ENCODE data around the gene CNTFR.

The CNTFR gene

GRCh38 chr9:34576597-34577399 is 12.7 kb downstream of the CNTFR start:
- H3K4me3 ChIP-seq (ENCODE audit: control insufficient read depth, low read depth, low read length): no peak overlapping the region
- no peak for DNase-seq (ENCODE audit: low read depth)
- no peak for TF ChIP-seq CTCF (IDR thresholded peaks at IDR 0.05; ENCODE audit: control insufficient read depth, insufficient read depth, low read depth, low read length, missing control alignments)

- no peak overlapping the region for H3K4me3 ChIP-seq (ENCODE audit: control insufficient read depth, low read depth, low read length)
- no peak for TF ChIP-seq CTCF (IDR thresholded peaks at IDR 0.05; ENCODE audit: control insufficient read depth, insufficient read depth, low read depth, low read length, missing control alignments)
- DNase-seq (ENCODE audit: low read depth): no peak
Observed at GRCh38 chr9:34575862-34576596, 13.5 kb downstream of the CNTFR start.

- no peak overlapping the region for H3K4me3 ChIP-seq (ENCODE audit: control insufficient read depth, low read depth, low read length)
- no peak for DNase-seq (ENCODE audit: low read depth)
- TF ChIP-seq CTCF (IDR thresholded peaks at IDR 0.05; ENCODE audit: control insufficient read depth, insufficient read depth, low read depth, low read length, missing control alignments): no peak
Observed at GRCh38 chr9:34575241-34575640, 14.3 kb downstream of the CNTFR start.

GRCh38 chr9:34574571-34574970 is 15.0 kb downstream of the CNTFR start:
- no peak for DNase-seq (ENCODE audit: low read depth)
- TF ChIP-seq CTCF (IDR thresholded peaks at IDR 0.05; ENCODE audit: control insufficient read depth, insufficient read depth, low read depth, low read length, missing control alignments): no peak
- no peak overlapping the region for H3K4me3 ChIP-seq (ENCODE audit: control insufficient read depth, low read depth, low read length)

- no peak for DNase-seq (ENCODE audit: low read depth)
- H3K4me3 ChIP-seq (ENCODE audit: control insufficient read depth, low read depth, low read length): no peak overlapping the region
- TF ChIP-seq CTCF (IDR thresholded peaks at IDR 0.05; ENCODE audit: control insufficient read depth, insufficient read depth, low read depth, low read length, missing control alignments): no peak
Observed at GRCh38 chr9:34573599-34574325, 15.8 kb downstream of the CNTFR start.

GRCh38 chr9:34572628-34573027 is 16.9 kb downstream of the CNTFR start:
- no peak for TF ChIP-seq CTCF (IDR thresholded peaks at IDR 0.05; ENCODE audit: control insufficient read depth, insufficient read depth, low read depth, low read length, missing control alignments)
- no peak for DNase-seq (ENCODE audit: low read depth)
- H3K4me3 ChIP-seq (ENCODE audit: control insufficient read depth, low read depth, low read length): no peak overlapping the region

Data from AG09309 (cell line).